CD4-positive, alpha-beta T cell (primary cell): ENCODE measurements around the gene ZFHX2. TPM values are rescaled to one million over a fixed set of nuclear protein-coding genes. Genes with fewer than 3 reads are reported as not detected.

Experiments
- ATAC-seq: fragments of 200-7000 bp; cut with Tn5 transposase; one replicate; pipeline ENCODE4 v1.10.0; 2022; ENCODE audit warnings: mild to moderate bottlenecking; ENCODE audit not compliant: poor library complexity
- CTCF ChIA-PET: fragments of 350-600 bp; sonication (Branson Sonifier 250); formaldehyde crosslinking; loops from one replicate; lab custom pipeline; 2021; ENCODE audit warnings: antibody characterized with exemption, inconsistent platforms; lab: Charles Lee
- POLR2A ChIA-PET: fragments of 350-600 bp; sonication (Branson Sonifier 250); formaldehyde crosslinking; loops from one replicate; lab custom pipeline; 2021; ENCODE audit warnings: antibody characterized with exemption, inconsistent platforms; lab: Charles Lee
- DNase-seq, 14 experiments: peaks; one replicate each; pipeline ENCODE4 v3.0.0-alpha.2; 2013 to 2020; ENCODE audit warnings: mixed read lengths in 2 of 14
- H3K27ac ChIP-seq, 2 donors: one replicate each; pipeline versions ENCODE4 v1.5.1 to v1.7.0; 2013; ENCODE audit warnings: low read length in 2 of 2, low read depth in 1 of 2, mild to moderate bottlenecking in 1 of 2
- H3K27me3 ChIP-seq, 2 experiments: 1 replicate in 1 of 2; 2 replicates in 1 of 2; pipeline versions ENCODE4 v1.6.1 to v1.7.0; 2013; ENCODE audit warnings: low read length in 2 of 2, control low read depth in 1 of 2, mild to moderate bottlenecking in 1 of 2, moderate library complexity in 1 of 2; ENCODE audit not compliant: insufficient read depth in 2 of 2, control insufficient read depth in 1 of 2
- H3K36me3 ChIP-seq: one replicate; pipeline ENCODE4 v1.6.1; 2013; ENCODE audit warnings: low read length, control low read depth; ENCODE audit not compliant: insufficient read depth
- H3K4me1 ChIP-seq: one replicate; pipeline ENCODE4 v1.6.1; 2013; ENCODE audit warnings: low read length, control low read depth; ENCODE audit not compliant: insufficient read depth
- H3K4me3 ChIP-seq: one replicate; pipeline ENCODE4 v1.5.1; 2013; ENCODE audit warnings: mild to moderate bottlenecking, low read length, moderate library complexity
- H3K9me3 ChIP-seq, 2 experiments: 1 replicate in 1 of 2; 2 replicates in 1 of 2; pipeline versions ENCODE4 v1.6.1 to v1.7.0; 2013; ENCODE audit warnings: low read length in 2 of 2, mild to moderate bottlenecking in 2 of 2, control low read depth in 1 of 2, moderate library complexity in 1 of 2; ENCODE audit not compliant: control insufficient read depth in 1 of 2, insufficient read depth in 1 of 2
- H3K27ac Mint-ChIP-seq: one replicate; pipeline ENCODE4 v1.8.0; 2020; ENCODE audit warnings: mixed read lengths
- H3K27me3 Mint-ChIP-seq: one replicate; pipeline ENCODE4 v1.8.0; 2021; ENCODE audit warnings: mixed read lengths
- H3K36me3 Mint-ChIP-seq: one replicate; pipeline ENCODE4 v1.8.0; 2021; ENCODE audit warnings: low read depth, mixed read lengths
- H3K4me1 Mint-ChIP-seq: one replicate; pipeline ENCODE4 v1.8.0; 2021; ENCODE audit warnings: low read depth, mixed read lengths
- H3K4me3 Mint-ChIP-seq: one replicate; pipeline ENCODE4 v1.8.0; 2020; ENCODE audit warnings: mild to moderate bottlenecking, mixed read lengths
- H3K9me3 Mint-ChIP-seq: one replicate; pipeline ENCODE4 v1.8.0; 2020; ENCODE audit warnings: mixed read lengths
- CTCF ChIP-seq: fragments of 200-600 bp; IDR thresholded peaks from one replicate; pipeline ENCODE4 v1.8.0; 2022; ENCODE audit warnings: antibody characterized with exemption, mild to moderate bottlenecking
- intact Hi-C, 2 experiments: fragments of 100-400 bp; cut with DNase I in 1 of 2; cut with micrococcal nuclease in 1 of 2; formaldehyde crosslinking; loops; one replicate each; pipeline versions ENCODE4 v1.15.1 to v1.9.0; 2023 to 2025; cut with DNase I, micrococcal nuclease
- total RNA-seq, 174 experiments: library from RNA in 2 of 174; stranded (reverse) in 2 of 174; gene quantifications; one replicate each; pipeline ENCODE4 v1.2.3 and lab custom pipeline; 2021 to 2026

The ZFHX2 gene
- total RNA-seq, 2 experiments from 2014 or later: 0.19 to 0.22 TPM

GRCh38 chr14:23565626-23566025 lies 14.1 kb upstream of the ZFHX2 start:
- no peak for DNase-seq
- peaks cover 55% of the 10 kb centered on the region for H3K36me3 ChIP-seq
- no peak overlapping the region for H3K27ac ChIP-seq
- Mint-ChIP-seq H3K4me1 (peaks cover 52% of the 10 kb centered on the region), H3K4me3 (no peak overlapping the region), H3K9me3 (no peaks in the 10 kb centered on the region), H3K27ac (peak overlapping the region; percentile 30), H3K36me3 (peaks cover 56% of the 10 kb centered on the region), H3K27me3 (no peaks in the 10 kb centered on the region)
- no peak for ATAC-seq
- no peak overlapping the region for H3K4me3 ChIP-seq
- POLR2A ChIA-PET: no interaction called here
- no peak for TF ChIP-seq CTCF
- H3K27me3 ChIP-seq: no peaks in the 10 kb centered on the region
- H3K9me3 ChIP-seq: no peaks in the 10 kb centered on the region
- intact Hi-C loops: loop anchor here in 1 of 2 experiments (5.0 to 10.0 kb wide), 3 partner anchors 471 to 877 kb away; partner anchors contain the start of genes ACIN1, C14orf119, DCAF11 and NRL
- CTCF ChIA-PET: no interaction called here
- H3K4me1 ChIP-seq: peaks cover 40% of the 10 kb centered on the region

GRCh38 chr14:23564876-23565275 lies 13.3 kb upstream of the ZFHX2 start:
- TF ChIP-seq CTCF: no peak
- Mint-ChIP-seq H3K36me3 (peaks cover 64% of the 10 kb centered on the region), H3K4me1 (peaks cover 52% of the 10 kb centered on the region), H3K27ac (peak overlapping the region; percentile 30), H3K9me3 (no peaks in the 10 kb centered on the region), H3K27me3 (no peaks in the 10 kb centered on the region), H3K4me3 (peak overlapping the region; percentile 46)
- H3K36me3 ChIP-seq: peaks cover 62% of the 10 kb centered on the region
- CTCF ChIA-PET: no interaction called here
- no peak overlapping the region for H3K27ac ChIP-seq
- ATAC-seq (no peak), DNase-seq (peak in 1 of 14 experiments; percentile 18)
- no peaks in the 10 kb centered on the region for H3K27me3 ChIP-seq
- H3K9me3 ChIP-seq: no peaks in the 10 kb centered on the region
- POLR2A ChIA-PET: no interaction called here
- intact Hi-C loops: loop anchor here in 1 of 2 experiments (5.0 to 10.0 kb wide), 5 partner anchors 243 to 877 kb away; partner anchors contain the start of genes ACIN1, C14orf119, DCAF11 and NRL
- peaks cover 40% of the 10 kb centered on the region for H3K4me1 ChIP-seq
- no peak overlapping the region for H3K4me3 ChIP-seq

- TF ChIP-seq CTCF: no peak
- no peak overlapping the region for H3K27ac Mint-ChIP-seq
- intact Hi-C loops: loop anchor here in 1 of 2 experiments (5.0 to 10.0 kb wide), 4 partner anchors 242 to 551 kb away; partner anchors contain the start of genes ACIN1, C14orf119, DCAF11 and NRL
- DNase-seq: peak in 1 of 14 experiments; percentile 23
- no peak for ATAC-seq
- ChIA-PET CTCF (interaction anchor here (6.0 kb wide), 1 partner anchor 85 kb away, joined by 67 read pairs; no protein-coding TSS in a partner anchor), POLR2A (no interaction called here)
- no peaks in the 10 kb centered on the region for H3K9me3 ChIP-seq
- peaks cover 52% of the 10 kb centered on the region for H3K4me1 Mint-ChIP-seq
- peaks cover 70% of the 10 kb centered on the region for H3K36me3 Mint-ChIP-seq
- H3K4me3 ChIP-seq: no peak overlapping the region
- no peaks in the 10 kb centered on the region for H3K27me3 Mint-ChIP-seq
- no peaks in the 10 kb centered on the region for H3K9me3 Mint-ChIP-seq
- no peak overlapping the region for H3K27ac ChIP-seq
- H3K36me3 ChIP-seq: peaks cover 68% of the 10 kb centered on the region
- H3K27me3 ChIP-seq: no peaks in the 10 kb centered on the region
- peak overlapping the region; percentile 72 for H3K4me3 Mint-ChIP-seq
- peaks cover 46% of the 10 kb centered on the region for H3K4me1 ChIP-seq
These were observed 12.7 kb upstream of the ZFHX2 start for GRCh38 chr14:23564181-23564812.
